HG02678 (cell line): Measurements from ENCODE around the gene CCNF.
A peak's percentile ranks its signal among the peaks of the same experiment; 100 is the strongest.

Experiments
- ATAC-seq: cut with Tn5 transposase; IDR thresholded peaks from one replicate; pipeline ENCODE4 v1.9.1; 2021; ENCODE audit warnings: mild to moderate bottlenecking, moderate library complexity; ENCODE audit not compliant: unreplicated experiment

Gene CCNF

DNA sequence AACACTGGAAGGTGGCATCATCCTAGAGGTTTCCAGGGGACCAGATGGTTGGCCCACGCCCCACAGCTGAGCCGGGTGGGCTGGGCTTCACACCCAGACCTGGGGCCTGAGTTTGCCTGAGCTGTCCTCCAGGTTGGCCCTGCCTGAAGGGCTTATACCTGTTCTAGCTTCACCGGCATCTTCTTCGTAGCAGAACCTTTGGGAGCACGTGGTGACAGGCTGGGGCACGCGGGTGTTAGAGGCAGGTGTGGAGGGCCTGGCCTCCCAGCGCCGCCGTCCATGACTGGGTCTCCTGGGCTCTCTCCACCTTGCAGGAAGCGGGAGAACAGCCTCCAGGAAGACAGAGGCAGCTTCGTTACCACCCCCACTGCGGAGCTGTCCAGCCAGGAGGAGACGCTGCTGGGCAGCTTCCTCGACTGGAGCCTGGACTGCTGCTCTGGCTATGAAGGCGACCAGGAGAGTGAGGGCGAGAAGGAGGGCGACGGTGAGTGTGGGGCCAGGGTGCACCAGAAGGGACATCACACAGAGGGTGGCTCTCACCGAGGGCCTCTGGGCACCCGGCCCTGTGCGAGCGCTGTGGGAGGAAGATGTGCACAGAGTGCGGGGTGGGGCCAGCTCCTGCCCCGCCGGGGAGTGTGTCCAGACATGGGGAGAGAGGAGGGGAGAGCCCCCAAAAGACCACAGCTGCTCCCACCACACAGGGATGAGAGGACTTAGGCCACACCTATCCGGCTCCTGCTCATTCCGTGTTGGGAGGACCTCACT is 26.0 kb downstream of the CCNF start:
- ATAC-seq, result no peak

DNA sequence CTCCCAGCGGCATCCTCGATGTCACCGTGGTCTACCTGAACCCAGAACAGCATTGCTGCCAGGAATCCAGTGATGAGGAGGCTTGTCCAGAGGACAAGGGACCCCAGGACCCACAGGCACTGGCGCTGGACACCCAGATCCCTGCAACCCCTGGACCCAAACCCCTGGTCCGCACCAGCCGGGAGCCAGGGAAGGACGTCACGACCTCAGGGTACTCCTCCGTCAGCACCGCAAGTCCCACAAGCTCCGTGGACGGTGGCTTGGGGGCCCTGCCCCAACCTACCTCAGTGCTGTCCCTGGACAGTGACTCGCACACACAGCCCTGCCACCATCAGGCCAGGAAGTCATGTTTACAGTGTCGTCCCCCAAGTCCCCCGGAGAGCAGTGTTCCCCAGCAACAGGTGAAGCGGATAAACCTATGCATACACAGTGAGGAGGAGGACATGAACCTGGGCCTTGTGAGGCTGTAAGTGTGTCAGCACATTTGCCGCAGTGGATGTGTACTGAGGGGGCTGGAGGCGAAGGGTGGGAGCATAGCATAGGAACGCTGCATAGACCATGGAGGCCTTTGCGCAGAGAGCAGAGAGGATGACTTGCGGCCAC is 27.4 kb downstream of the CCNF start:
- ATAC-seq, result no peak

DNA sequence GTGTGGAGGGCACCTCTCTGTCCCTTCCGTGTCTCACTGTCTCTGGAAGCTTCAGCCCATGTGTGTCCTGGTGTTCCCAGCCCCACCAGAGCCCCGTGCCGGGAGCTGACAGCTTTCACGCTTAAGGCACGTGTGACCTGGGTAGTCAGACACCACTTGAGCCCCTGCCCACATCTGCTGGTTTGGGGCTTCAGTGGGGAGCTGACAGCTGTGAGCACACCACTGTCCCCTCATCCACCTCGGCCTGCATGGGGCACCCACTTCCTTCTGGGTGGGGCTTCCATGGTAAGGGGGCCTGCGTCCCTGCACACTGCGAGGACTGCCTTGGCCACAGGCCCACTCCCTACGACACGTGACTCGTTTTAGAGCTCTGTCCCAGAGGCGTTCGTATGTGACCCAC is 28.0 kb downstream of the CCNF start:
- no peak for ATAC-seq

DNA sequence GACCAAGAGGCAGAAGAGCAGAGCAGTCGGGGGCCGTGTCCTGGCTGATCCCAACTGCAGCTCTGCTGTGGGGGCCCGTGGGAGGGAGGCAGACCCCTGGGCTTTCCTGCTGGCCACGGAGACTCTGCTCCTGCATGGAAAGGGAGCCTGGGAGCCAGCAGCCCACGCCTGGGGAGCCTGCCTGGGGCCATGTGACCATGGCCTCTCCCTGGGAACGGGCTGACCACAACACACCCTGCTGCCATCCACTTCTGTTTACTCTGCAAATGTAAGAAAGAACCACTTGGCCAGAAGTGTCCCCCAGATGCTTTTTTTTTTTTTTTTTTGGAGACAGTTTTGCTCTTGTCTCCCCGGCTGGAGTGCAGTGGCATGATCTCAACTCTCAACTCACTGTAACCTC is 28.7 kb downstream of the CCNF start:
- no peak for ATAC-seq

DNA sequence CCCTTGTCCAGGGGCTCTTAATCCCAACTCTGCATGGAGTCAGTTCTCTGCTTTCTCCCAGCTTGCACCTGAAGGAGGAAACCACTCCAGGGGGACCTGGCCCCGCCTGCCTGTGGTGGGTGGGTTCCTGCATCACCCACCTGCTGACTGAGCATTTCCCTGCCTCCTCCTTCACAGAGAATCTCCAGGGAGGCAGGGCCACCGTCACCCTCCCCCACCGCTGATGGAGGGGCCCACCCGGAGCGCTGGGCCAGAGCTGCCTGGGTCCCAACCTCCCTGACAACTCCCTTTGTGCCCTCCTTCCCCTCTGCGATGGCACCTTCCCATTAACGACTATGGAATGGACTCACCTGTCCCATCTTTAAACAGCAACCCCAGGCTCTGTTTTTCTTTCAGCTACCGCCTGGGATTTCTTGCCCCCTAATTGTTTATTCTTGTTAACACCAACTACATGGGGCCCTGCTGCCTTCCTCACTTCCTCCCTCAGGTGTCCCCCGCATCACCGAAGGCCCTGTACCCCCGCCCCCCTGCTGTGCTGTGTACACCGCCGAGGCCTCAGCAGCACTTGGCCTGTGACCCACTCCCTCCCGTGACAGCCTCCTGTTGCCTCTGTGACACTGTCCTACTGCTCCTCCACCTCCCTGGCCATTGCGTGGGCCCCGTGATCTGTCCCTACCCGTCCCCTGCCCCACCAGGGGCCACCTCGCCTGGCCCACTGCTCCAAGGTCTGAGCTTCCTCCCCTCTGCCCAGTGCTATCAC is 29.8 kb downstream of the CCNF start:
- ATAC-seq, result no peak

DNA sequence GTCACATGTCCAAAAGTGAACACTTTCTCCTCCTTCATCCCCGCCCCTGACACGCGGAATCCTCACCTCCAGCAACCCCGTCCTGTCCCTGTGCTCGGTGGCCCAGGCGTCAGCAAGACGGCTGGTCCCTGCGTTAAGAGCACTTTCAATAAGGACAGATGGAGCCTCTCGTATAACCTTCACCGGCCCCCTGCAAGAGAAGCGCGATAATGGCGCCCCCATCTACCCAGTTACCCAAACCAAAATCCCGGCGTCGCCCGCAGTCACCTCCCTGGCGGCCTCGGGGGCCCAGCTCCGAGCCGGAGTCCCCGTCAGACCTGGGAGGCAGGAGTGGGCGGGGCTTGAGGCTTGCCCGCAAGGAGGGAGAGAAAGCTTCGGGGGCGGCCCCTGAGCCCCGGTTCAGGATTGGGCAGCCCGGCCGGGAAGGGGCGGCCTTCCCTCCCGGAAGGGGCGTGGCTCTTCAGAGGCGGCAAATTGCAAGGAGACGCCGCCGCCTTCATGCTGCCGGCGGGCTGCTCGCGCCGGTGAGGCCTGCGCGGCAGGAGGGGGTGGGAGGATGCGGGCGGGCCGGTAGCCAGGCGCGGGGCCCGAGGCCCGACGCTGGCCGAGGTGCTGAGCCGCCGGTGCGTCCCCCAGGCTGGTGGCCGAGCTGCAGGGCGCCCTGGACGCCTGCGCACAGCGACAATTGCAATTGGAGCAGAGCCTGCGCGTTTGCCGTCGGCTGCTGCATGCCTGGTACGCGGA is 30.6 kb downstream of the CCNF start, which contains the start of gene TEDC2:
Gene TEDC2, plus strand, starts transcription at position 463 of the 744 bp plus-strand sequence. Its CDS starts 36 bp downstream, at position 499.
- ATAC-seq, result peak; percentile 89

DNA sequence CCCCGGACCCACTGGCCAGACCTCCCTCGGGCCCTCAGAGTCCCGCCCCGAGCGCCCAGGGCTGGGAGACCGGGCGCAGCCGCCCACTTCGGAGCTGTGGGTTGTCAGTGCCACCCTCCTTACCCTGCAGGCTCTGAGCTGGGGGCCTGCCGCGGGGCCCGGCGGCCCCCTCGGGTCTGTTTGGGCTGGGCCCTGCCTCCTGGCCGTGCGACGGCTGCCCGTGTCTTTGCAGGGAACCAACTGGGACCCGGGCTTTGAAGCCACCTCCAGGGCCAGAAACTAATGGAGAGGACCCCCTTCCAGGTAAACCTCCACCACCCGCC is 31.1 kb downstream of the CCNF start:
- no peak for ATAC-seq

DNA sequence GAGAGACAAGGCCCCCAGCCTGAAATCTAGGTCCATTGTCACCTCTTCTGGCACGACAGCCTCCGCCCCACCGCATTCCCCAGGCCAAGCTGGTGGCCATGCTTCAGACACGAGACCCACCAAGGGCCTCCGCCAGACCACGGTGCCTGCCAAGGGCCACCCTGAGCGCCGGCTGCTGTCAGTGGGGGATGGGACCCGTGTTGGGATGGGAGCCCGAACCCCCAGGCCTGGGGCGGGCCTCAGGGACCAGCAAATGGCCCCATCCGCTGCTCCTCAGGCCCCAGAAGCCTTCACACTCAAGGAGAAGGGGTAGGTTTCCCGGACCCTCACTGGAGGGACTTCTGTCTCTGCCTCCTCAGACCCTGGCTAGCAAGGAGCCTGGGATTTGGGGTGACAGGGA is 31.7 kb downstream of the CCNF start:
- ATAC-seq, result no peak

DNA sequence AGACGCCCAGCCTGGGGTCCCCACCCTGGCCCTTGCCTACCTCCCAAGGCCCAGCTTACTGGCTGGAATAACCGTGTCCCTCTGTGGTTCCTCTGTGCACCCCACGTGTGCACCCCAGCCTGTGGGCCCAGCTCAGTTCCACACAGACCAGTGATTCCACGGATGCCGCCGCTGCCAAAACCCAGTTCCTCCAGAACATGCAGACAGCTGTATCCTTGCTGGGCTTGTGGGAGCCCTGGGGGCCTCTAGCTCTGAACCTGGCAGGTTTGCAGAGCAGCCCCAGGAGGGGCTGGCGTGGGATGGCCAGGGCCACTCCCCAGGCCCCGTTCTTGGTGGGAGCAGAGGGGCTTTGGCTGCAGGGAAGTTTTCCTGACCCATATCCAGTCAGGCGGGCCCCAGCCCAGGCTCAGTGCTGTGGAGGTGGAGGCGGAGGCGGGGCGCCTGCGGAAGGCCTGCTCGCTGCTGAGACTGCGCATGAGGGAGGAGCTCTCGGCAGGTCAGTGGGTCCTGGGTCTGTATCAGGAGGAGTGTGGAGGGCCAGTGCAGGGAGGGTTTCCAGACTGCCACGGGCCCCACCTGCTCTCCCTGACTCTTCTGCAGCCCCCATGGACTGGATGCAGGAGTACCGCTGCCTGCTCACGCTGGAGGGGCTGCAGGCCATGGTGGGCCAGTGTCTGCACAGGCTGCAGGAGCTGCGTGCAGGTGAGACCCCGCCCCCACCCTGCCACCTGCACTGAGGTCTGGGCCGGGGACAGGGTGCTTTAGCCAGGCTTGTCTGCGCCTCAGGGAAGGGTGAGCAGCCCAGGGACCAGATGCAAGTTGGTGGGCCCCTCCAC is 33.0 kb downstream of the CCNF start:
- no peak for ATAC-seq

DNA sequence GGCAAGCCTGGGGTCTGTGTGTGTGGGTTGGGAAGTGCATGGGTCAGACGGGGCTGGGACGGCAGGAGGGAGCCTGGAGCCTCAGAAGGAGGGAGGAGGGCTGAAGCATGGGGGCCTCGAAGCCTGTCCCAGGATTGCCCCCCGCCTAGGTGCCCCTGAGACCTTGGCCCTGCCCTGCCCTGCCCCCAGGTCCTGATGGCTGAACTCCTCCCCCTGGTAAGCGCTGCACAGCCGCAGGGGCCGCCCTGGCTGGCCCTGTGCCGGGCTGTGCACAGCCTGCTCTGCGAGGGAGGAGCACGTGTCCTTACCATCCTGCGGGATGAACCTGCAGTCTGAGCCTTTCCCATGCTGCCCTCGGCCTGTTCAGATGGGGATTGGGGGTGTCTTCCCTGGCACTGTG is 35.1 kb downstream of the CCNF start:
- ATAC-seq, result no peak

DNA sequence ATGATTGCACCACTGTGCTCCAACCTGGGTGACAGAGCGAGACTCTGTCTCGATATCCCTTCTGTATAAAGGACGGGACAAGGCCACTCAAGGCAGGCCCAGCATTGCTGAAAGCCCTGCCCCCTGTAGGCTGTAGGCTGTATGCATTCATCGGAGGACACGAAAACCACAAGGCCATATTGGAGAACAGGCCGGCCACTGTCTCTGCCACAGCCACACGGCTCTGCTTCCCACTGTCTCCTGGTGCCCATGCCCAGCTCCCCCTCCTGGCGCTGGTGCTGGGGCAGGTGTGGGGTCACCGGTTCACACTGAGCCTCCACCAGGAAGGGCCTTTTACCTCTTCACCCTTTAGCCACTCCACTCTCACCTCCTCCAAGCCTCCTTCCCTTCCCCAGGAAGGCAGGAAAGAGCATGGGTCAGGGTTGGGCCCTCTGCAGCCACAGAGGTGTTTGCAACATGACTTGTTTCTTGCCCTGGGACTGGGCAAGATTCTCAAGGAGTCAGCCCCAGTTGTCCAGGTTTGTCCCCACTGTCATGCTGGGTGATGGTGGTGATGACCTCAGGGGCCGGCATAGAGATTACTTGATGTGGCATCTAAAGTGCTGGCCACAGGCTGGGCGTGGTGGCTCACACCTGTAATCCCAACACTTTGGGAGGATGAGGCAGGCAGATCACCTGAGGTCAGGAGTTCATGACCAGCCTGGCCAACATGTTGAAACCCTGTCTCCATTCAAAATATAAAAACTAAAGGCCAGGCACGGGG is 36.6 kb downstream of the CCNF start:
- ATAC-seq, result no peak

DNA sequence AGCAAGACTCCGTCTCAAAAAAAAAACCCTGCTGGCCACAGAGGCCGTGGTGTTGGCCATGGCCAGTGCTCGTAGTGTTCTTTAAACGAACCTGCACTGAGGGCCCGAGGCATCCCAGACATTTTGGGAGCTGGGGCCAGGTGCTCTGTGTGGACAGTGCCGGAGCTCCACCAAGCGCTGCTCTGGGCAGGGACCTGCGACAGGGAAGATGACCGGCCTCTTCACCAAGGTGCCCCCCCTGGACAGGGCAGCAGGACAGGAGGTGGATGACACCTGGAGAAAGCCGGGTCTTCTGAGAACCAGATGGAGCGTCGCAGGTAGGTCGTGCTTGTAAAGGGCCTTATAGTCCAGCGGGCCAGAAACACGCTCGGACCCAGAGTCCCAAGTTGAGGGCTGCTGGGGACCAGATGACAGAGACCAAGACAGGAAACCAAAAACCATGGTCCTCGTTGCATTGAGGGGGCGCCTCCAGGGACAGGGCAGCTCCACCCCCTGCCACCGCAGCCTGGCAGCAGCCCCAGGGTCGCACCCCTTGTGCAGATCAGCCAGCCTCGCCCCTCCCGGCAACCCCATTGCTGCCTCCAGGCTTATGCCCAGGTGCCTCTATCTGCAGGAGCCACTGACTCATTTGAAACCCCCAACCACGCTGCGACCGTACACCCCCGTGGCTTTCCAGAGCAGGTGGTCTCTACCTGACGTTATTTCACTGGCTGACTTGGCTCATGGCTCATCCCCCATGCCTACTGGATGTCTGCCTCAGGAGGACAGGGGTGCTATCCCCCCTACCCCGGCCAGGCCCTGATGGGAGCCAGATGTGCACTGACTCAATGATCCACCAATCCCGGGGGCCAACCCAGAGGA is 37.6 kb downstream of the CCNF start:
- no peak for ATAC-seq

DNA sequence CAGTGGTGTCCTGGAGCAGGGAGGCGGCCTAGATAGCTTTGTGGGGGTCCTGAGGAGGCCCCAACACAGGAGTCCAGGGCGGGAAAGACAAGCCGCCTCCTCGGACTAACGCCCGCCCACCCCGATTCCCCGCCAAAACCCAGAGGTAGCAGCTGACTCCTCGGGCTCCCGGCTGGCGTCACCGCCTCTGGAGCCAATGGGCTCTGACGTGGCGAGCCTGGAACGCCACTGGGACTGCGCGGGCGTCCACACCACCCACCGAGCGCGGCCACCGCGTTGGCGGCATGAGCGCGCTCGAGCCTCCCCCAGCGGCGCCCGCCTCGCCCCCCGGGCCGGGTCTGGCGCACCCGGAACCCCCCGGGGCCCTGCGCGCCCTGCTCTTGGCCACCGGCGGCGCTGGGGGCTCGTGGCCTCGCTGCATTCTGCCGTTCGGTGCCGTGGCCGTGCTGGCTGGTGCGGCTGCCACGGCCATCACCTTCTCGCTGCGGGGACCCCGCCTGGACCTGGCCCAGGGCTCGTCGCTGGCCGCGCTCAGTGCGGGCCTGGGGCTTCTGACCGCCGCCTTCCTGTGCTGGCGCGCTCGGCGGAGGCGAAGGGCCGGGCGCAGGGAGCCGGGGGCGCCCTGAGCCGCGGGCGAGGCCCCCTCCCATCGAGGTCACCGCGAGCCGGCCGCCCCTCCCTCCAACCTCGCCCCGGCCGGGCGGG is 38.4 kb downstream of the CCNF start:
- no peak for ATAC-seq

DNA sequence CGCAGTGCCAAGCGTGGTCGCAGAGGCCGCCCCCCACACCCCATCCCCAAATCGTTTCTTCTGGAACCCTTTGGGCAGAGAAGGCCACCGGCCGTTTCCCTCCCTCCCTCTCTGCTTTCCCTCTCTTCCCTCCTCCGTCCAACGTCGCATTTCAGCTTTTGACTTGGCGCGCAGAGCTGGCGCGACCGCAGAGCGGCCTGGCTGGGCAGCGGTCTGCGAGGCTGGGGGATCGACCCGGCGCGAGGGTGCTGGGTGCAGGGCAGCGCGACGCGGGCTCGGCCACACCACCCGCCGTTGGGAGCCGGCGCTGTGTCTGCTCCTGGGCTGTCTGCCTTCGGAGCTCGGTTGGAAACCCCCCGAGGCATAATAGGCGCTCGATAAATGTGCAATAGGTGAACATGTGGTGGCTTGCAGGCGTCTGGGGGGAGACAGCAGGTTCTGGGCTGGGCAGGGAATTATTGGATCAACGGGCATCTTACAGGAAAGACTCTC is 39.0 kb downstream of the CCNF start:
- no peak for ATAC-seq

DNA sequence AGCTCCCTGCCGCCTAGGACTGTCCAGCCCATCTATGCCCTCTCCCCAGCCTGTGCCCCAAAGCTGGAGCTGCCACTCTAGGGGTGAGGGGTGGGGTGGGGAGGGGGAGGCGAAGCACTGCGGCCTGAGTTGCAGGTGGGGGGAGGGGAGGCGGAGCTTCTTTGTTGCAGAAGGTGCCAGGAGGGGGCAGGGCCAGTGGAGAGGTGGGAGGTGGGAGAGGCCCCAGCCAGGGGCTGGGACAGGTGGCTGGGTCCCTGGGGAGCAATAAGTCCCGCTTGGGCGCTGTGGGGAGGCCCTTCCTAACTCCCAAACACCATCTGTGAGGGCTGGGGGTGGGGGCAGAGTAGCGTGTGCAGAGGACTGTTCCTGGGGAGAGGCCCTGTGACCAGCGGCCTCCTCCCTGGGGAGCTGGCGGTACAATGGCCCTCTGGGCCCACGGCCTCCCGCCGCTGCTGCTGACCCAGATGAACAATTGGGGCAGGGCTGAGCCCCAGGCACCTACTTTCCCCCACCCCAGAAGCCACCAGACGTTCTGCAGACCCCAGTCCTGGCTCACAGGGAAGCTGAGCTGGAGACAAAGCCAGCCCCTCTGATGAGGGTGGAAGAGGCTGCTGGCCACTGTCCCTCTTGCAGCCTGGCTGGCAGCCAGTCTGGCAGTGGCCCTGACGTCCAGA is 39.6 kb downstream of the CCNF start:
- peak; percentile 49 for ATAC-seq

DNA sequence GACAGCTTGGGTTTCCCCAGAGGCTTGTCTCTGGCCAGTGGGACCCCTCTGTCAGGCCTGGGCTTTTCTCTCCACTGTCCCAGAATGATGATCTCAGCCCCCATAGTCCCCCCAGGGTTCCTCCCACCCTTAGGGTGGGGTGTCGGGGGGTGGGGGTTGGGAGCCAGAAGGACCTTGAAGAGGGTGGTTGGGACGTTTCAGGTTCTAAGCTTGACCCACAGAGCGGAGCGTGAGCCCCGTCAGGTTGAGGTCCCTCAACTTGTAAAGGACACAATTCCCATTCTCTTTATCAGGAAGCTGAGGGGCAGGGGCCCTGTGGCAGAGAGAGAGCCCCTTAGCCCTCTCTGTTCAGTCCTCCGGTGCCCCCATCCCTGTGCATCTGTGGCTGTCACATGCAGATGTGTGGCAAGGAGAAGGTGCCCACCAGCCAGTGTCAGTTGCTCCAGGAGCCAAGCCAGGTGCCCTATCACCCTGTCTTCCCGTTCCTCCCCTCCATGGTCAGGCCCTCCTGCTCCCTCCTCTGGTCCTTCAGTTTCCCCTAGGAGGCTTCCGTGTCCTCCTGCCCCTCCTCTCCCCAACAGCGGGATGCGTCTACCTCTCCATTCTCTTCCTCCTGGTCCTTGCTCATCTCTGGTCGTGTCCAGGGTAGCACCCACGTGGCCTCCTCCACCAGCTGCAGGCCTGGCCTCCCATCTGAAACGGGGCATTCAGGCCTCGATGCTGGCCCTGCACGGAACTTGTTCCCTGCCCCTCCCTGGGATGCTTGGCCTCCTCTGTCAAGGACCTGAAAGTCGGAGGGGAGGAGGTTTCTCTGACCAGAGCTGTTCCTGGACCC is 40.4 kb downstream of the CCNF start:
- ATAC-seq, result no peak

DNA sequence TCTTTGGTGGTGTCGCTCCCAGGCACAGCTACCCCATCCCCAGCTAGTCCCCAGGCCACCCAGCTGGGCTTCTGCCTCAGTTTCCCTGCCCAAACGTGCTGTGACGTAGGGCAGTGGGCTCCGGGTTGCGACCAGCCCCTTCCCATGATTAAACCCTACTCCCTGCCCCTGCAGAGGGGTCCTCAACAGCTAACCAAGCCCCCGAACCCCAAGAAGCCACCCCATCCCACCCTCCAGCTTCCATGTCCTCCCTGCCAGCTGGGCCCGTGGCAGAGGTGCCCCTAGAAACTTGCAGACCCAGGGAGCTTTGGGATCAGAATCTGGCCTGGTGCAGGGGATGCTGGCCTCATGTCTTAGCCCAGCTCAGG is 41.0 kb downstream of the CCNF start:
- ATAC-seq, result no peak
